Trophoblast cell (in vitro differentiated cells and primary cell): ENCODE results near the gene CHDH.

Source experiments
- DNase-seq, 2 donors: peaks; one replicate each; pipeline ENCODE4 v3.0.0-alpha.2; 2016
- H2AFZ ChIP-seq: 2 replicates; pipeline ENCODE4 v1.6.1; 2013; ENCODE audit warnings: low read length, moderate library complexity, mild to moderate bottlenecking; ENCODE audit not compliant: insufficient read depth, poor library complexity
- H2AK5ac ChIP-seq: 2 replicates; pipeline ENCODE4 v1.6.1; 2013; ENCODE audit warnings: mild to moderate bottlenecking, low read length
- H2BK120ac ChIP-seq: 2 replicates; pipeline ENCODE4 v1.6.1; 2013; ENCODE audit warnings: low read length, mild to moderate bottlenecking, moderate library complexity; ENCODE audit not compliant: insufficient read depth, poor library complexity
- H2BK12ac ChIP-seq: 2 replicates; pipeline ENCODE4 v1.6.1; 2013; ENCODE audit warnings: mild to moderate bottlenecking, low read length, moderate library complexity
- H2BK5ac ChIP-seq: 2 replicates; pipeline ENCODE4 v1.6.1; 2013; ENCODE audit warnings: low read length, low read depth, moderate library complexity, mild to moderate bottlenecking; ENCODE audit not compliant: poor library complexity
- H3K14ac ChIP-seq: 2 replicates; pipeline ENCODE4 v1.6.1; 2013; ENCODE audit warnings: mild to moderate bottlenecking, low read length
- H3K18ac ChIP-seq: 2 replicates; pipeline ENCODE4 v1.6.1; 2013; ENCODE audit warnings: mild to moderate bottlenecking, low read length
- H3K23ac ChIP-seq: 2 replicates; pipeline ENCODE4 v1.6.1; 2013; ENCODE audit warnings: low read length
- H3K27ac ChIP-seq: 2 replicates; pipeline ENCODE4 v1.5.1; 2013; ENCODE audit warnings: low read depth, mild to moderate bottlenecking, inconsistent platforms, low read length, moderate library complexity
- H3K27me3 ChIP-seq: 2 replicates; pipeline ENCODE4 v1.6.1; 2013; ENCODE audit warnings: inconsistent platforms, mild to moderate bottlenecking, low read length, moderate library complexity; ENCODE audit not compliant: insufficient read depth
- H3K36me3 ChIP-seq, 2 experiments: 1 replicate in 1 of 2; 2 replicates in 1 of 2; pipeline ENCODE4 v1.6.1; 2013; ENCODE audit warnings: low read length in 2 of 2, mild to moderate bottlenecking in 2 of 2, moderate library complexity in 1 of 2; ENCODE audit not compliant: insufficient read depth in 2 of 2, control insufficient read depth in 1 of 2
- H3K4ac ChIP-seq: 2 replicates; pipeline ENCODE4 v1.6.1; 2013; ENCODE audit warnings: low read depth, mild to moderate bottlenecking, low read length, moderate library complexity
- H3K4me1 ChIP-seq, 2 experiments: 1 replicate in 1 of 2; 2 replicates in 1 of 2; pipeline ENCODE4 v1.6.1; 2013; ENCODE audit warnings: low read length in 2 of 2, mild to moderate bottlenecking in 2 of 2, moderate library complexity in 1 of 2; ENCODE audit not compliant: insufficient read depth in 2 of 2, control insufficient read depth in 1 of 2
- H3K4me2 ChIP-seq: 2 replicates; pipeline ENCODE4 v1.6.1; 2013; ENCODE audit warnings: inconsistent platforms, mild to moderate bottlenecking, low read length, moderate library complexity
- H3K4me3 ChIP-seq: 2 replicates; pipeline ENCODE4 v1.5.1; 2013; ENCODE audit warnings: mild to moderate bottlenecking, low read depth, low read length, inconsistent platforms
- H3K79me1 ChIP-seq: one replicate; pipeline ENCODE4 v1.6.1; 2013; ENCODE audit warnings: low read length
- H3K79me2 ChIP-seq: 2 replicates; pipeline ENCODE4 v1.6.1; 2013; ENCODE audit warnings: low read length, mild to moderate bottlenecking; ENCODE audit not compliant: control insufficient read depth, insufficient read depth, poor library complexity
- H3K9ac ChIP-seq: 2 replicates; pipeline ENCODE4 v1.6.1; 2013; ENCODE audit warnings: mild to moderate bottlenecking, low read length
- H3K9me3 ChIP-seq: 2 replicates; pipeline ENCODE4 v1.6.1; 2013; ENCODE audit warnings: low read depth, mild to moderate bottlenecking, control low read depth, inconsistent platforms, low read length; ENCODE audit not compliant: insufficient read depth
- H4K12ac ChIP-seq: 2 replicates; pipeline ENCODE4 v1.6.1; 2013; ENCODE audit warnings: low read depth, mild to moderate bottlenecking, low read length, moderate library complexity
- H4K8ac ChIP-seq: 2 replicates; pipeline ENCODE4 v1.6.1; 2013; ENCODE audit warnings: low read depth, mild to moderate bottlenecking, low read length, moderate library complexity
- H4K91ac ChIP-seq: one replicate; pipeline ENCODE4 v1.6.1; 2013; ENCODE audit warnings: low read depth, mild to moderate bottlenecking, low read length, moderate library complexity
- WGBS: extraction: QIAGEN DNeasy Blood & Tissue Kit; methylation state at CpG from one replicate; pipeline ENCODE4 v1.1.7; 2013; ENCODE audit warnings: missing lambda C conversion rate; ENCODE audit not compliant: insufficient read length, insufficient coverage; ENCODE audit errors: extremely low coverage; 5-methylcytosine and 5-hydroxymethylcytosine counted together

Gene CHDH

GRCh38 chr3:53888232-53888631 is 42.0 kb upstream of the CHDH start:
- no peak overlapping the region for H4K91ac ChIP-seq

GRCh38 chr3:53887446-53887845 is 41.2 kb upstream of the CHDH start:
- Histone ChIP-seq H2AFZ (no peak overlapping the region), H2BK5ac (no peak overlapping the region), H4K12ac (no peak overlapping the region), H2BK12ac (no peak overlapping the region), H3K4me2 (no peak overlapping the region), H3K9ac (no peak overlapping the region), H3K14ac (no peak overlapping the region), H3K4me3 (no peak overlapping the region), H3K79me2 (peaks cover 8% of the 10 kb centered on the region), H4K8ac (no peak overlapping the region), H3K79me1 (peaks cover 9% of the 10 kb centered on the region), H3K4me1 (peaks cover 0 to 6% of the 10 kb centered on the region in 2 experiments), H3K18ac (no peak overlapping the region), H3K9me3 (no peaks in the 10 kb centered on the region), H3K27ac (no peak overlapping the region), H2AK5ac (no peak overlapping the region), H4K91ac (no peak overlapping the region), H2BK120ac (no peak overlapping the region), H3K36me3 (peaks cover 6 to 14% of the 10 kb centered on the region in 2 experiments), H3K23ac (no peak overlapping the region), H3K27me3 (no peaks in the 10 kb centered on the region), H3K4ac (no peak overlapping the region)
- DNase-seq = no peak

More at GRCh38 chr3:53888232-53888631, 42.0 kb upstream of the CHDH start:
- Histone ChIP-seq H3K27ac (no peak overlapping the region), H2BK120ac (no peak overlapping the region), H3K4me2 (no peak overlapping the region), H3K9ac (no peak overlapping the region), H3K23ac (no peak overlapping the region), H3K79me1 (peaks cover 9% of the 10 kb centered on the region), H4K8ac (no peak overlapping the region), H3K9me3 (no peaks in the 10 kb centered on the region), H4K12ac (no peak overlapping the region), H2BK5ac (no peak overlapping the region), H3K4me3 (no peak overlapping the region), H3K27me3 (no peaks in the 10 kb centered on the region), H3K14ac (no peak overlapping the region), H3K79me2 (peaks cover 8% of the 10 kb centered on the region), H2AK5ac (no peak overlapping the region), H2BK12ac (no peak overlapping the region), H3K36me3 (peaks cover 6 to 14% of the 10 kb centered on the region in 2 experiments), H2AFZ (no peak overlapping the region), H3K4me1 (peaks cover 0 to 7% of the 10 kb centered on the region in 2 experiments), H3K18ac (no peak overlapping the region), H3K4ac (no peak overlapping the region)
- no CpG with 5 or more reads among the region's 1 CpG for WGBS
- DNase-seq = no peak

- Histone ChIP-seq H3K9me3 (no peaks in the 10 kb centered on the region), H3K4me1 (peaks cover 5 to 11% of the 10 kb centered on the region in 2 experiments), H3K4me2 (no peak overlapping the region), H3K9ac (no peak overlapping the region), H4K91ac (no peak overlapping the region), H3K23ac (no peak overlapping the region), H2BK120ac (no peak overlapping the region), H3K36me3 (peaks cover 6 to 14% of the 10 kb centered on the region in 2 experiments), H3K4ac (no peak overlapping the region), H4K12ac (no peak overlapping the region), H3K18ac (no peak overlapping the region), H3K79me1 (peaks cover 6% of the 10 kb centered on the region), H2AK5ac (no peak overlapping the region), H2AFZ (no peak overlapping the region), H3K27ac (no peak overlapping the region), H3K4me3 (no peak overlapping the region), H2BK12ac (no peak overlapping the region), H4K8ac (no peak overlapping the region), H3K27me3 (no peaks in the 10 kb centered on the region), H3K79me2 (peaks cover 6% of the 10 kb centered on the region), H2BK5ac (no peak overlapping the region), H3K14ac (no peak overlapping the region)
- WGBS = no CpG with 5 or more reads among the region's 3 CpGs
- peak; percentile 15 for DNase-seq
These were observed 39.0 kb upstream of the CHDH start for GRCh38 chr3:53885239-53885638.

GRCh38 chr3:53884623-53885022 is 38.4 kb upstream of the CHDH start:
- Histone ChIP-seq H3K27me3 (no peaks in the 10 kb centered on the region), H3K4ac (no peak overlapping the region), H3K36me3 (peaks cover 8 to 16% of the 10 kb centered on the region in 2 experiments), H3K4me2 (no peak overlapping the region), H3K27ac (no peak overlapping the region), H4K8ac (no peak overlapping the region), H3K23ac (no peak overlapping the region), H3K79me2 (peaks cover 5% of the 10 kb centered on the region), H3K4me1 (peaks cover 5 to 9% of the 10 kb centered on the region in 2 experiments), H3K9ac (no peak overlapping the region), H4K91ac (no peak overlapping the region), H3K18ac (no peak overlapping the region), H2AFZ (no peak overlapping the region), H3K79me1 (peaks cover 6% of the 10 kb centered on the region), H2BK12ac (no peak overlapping the region), H2AK5ac (no peak overlapping the region), H4K12ac (no peak overlapping the region), H3K4me3 (no peak overlapping the region), H3K9me3 (no peaks in the 10 kb centered on the region), H2BK5ac (no peak overlapping the region), H2BK120ac (no peak overlapping the region), H3K14ac (no peak overlapping the region)
- no CpG with 5 or more reads among the region's 11 CpGs for WGBS
- no peak for DNase-seq
